HCT116 (cell line): ENCODE results near the gene PRAMEF12. TPM values are rescaled to one million over a fixed set of nuclear protein-coding genes. Genes with fewer than 3 reads are reported as not detected.

Source experiments
- ATAC-seq: fragments of 200-7000 bp; cut with Tn5 transposase; 2 replicates; pipeline ENCODE4 v1.9.1; 2020; ENCODE audit warnings: mild to moderate bottlenecking, moderate library complexity
- BruUV-seq: library from RNA; stranded (reverse); fragments of 400-500 nt; replicated peaks from 2 replicates; lab custom pipeline; 2021; lab: Mats Ljungman, UMichigan
- CTCF ChIA-PET: fragments of 300-600 bp; sonication (Branson Sonifier 250); formaldehyde crosslinking; loops from one replicate; lab custom pipeline; 2021; ENCODE audit warnings: antibody characterized with exemption; lab: Charles Lee
- POLR2A ChIA-PET: fragments of 300-600, 350-600 bp; sonication (Branson Sonifier 250); formaldehyde crosslinking; loops from one replicate; lab custom pipeline; 2021; ENCODE audit warnings: antibody characterized with exemption; lab: Charles Lee
- RAD21 ChIA-PET, 2 experiments: fragments of 300-600 bp; sonication (Branson Sonifier 250); formaldehyde crosslinking; loops; one replicate each; lab custom pipeline; 2023; ENCODE audit warnings: low total read pairs in 2 of 2; ENCODE audit not compliant: uncharacterized antibody in 2 of 2, unreplicated experiment in 2 of 2, low non-redundant PET in 1 of 2; lab: Charles Lee
- DNase-seq: peaks from one replicate; pipeline ENCODE4 v3.0.0-alpha.2; 2010; ENCODE audit warnings: low read depth, low spot score
- H2AFZ ChIP-seq: fragments of 200-600 bp; shearing (Covaris generic), sonication (generic); 2 replicates; pipeline ENCODE4 v1.6.1; 2017; ENCODE audit warnings: low read depth, mixed run types, mixed read lengths, antibody characterized with exemption, low read length; ENCODE audit not compliant: poor library complexity, severe bottlenecking
- H3K27ac ChIP-seq: 2 replicates; pipeline ENCODE4 v1.5.1; 2012; ENCODE audit warnings: low read depth, low read length
- H3K27me3 ChIP-seq: fragments of 200-600 bp; sonication (generic); 2 replicates; pipeline ENCODE4 v1.6.1; 2016; ENCODE audit warnings: mixed run types, low read length, mixed read lengths; ENCODE audit not compliant: insufficient read depth
- H3K36me3 ChIP-seq, 2 experiments: fragments of 200-500 bp in 1 of 2; fragments of 200-600 bp in 1 of 2; sonication (Bioruptor generic) in 1 of 2; sonication (generic) in 1 of 2; 2 replicates each; pipeline versions ENCODE4 v1.5.1 to v1.6.1; 2014 to 2016; ENCODE audit warnings: low read length in 2 of 2, inconsistent platforms in 1 of 2, mixed read lengths in 1 of 2, mixed run types in 1 of 2; ENCODE audit not compliant: insufficient read depth in 2 of 2, control insufficient read depth in 1 of 2
- H3K4me1 ChIP-seq, 2 experiments: fragments of 200-600 bp in 1 of 2; sonication (generic) in 1 of 2; 2 replicates each; pipeline versions ENCODE4 v1.5.1 to v1.6.1; 2012 to 2017; ENCODE audit warnings: low read length in 2 of 2, inconsistent platforms in 1 of 2, mild to moderate bottlenecking in 1 of 2, mixed read lengths in 1 of 2, mixed run types in 1 of 2, moderate library complexity in 1 of 2; ENCODE audit not compliant: insufficient read depth in 2 of 2, control insufficient read depth in 1 of 2
- H3K4me2 ChIP-seq: fragments of 200-600 bp; sonication (generic); 2 replicates; pipeline ENCODE4 v1.6.1; 2017; ENCODE audit warnings: mixed run types, low read length, mixed read lengths
- H3K4me3 ChIP-seq, 2 experiments: fragments of 200-600 bp in 1 of 2; sonication (generic) in 1 of 2; replicated peaks in 1 of 2; 2 replicates each; pipeline ENCODE4 v1.5.1; 2011 to 2016; ENCODE audit warnings: low read length in 2 of 2, control low read depth in 1 of 2, low read depth in 1 of 2, mild to moderate bottlenecking in 1 of 2, mixed read lengths in 1 of 2, mixed run types in 1 of 2
- H3K79me2 ChIP-seq: fragments of 200-600 bp; sonication (generic); 2 replicates; pipeline ENCODE4 v1.6.1; 2017; ENCODE audit warnings: mild to moderate bottlenecking, mixed run types, low read length, moderate library complexity, mixed read lengths; ENCODE audit not compliant: insufficient read depth
- H3K9ac ChIP-seq: fragments of 200-600 bp; sonication (generic); 2 replicates; pipeline ENCODE4 v1.6.1; 2016; ENCODE audit warnings: low read length, mixed read lengths
- H3K9me2 ChIP-seq: fragments of 200-600 bp; sonication (generic), shearing (Covaris generic); 2 replicates; pipeline ENCODE4 v1.6.1; 2017; ENCODE audit warnings: mixed run types, mild to moderate bottlenecking, moderate library complexity; ENCODE audit not compliant: insufficient read depth
- H3K9me3 ChIP-seq, 2 experiments: fragments of 200-500 bp in 1 of 2; fragments of 200-600 bp in 1 of 2; sonication (Bioruptor generic) in 1 of 2; sonication (generic) in 1 of 2; 2 replicates each; pipeline ENCODE4 v1.6.1; 2014 to 2017; ENCODE audit warnings: low read length in 2 of 2, mixed read lengths in 2 of 2, inconsistent platforms in 1 of 2, low read depth in 1 of 2, mild to moderate bottlenecking in 1 of 2, mixed run types in 1 of 2, moderate library complexity in 1 of 2; ENCODE audit not compliant: control insufficient read depth in 1 of 2, insufficient read depth in 1 of 2
- H4K20me1 ChIP-seq: fragments of 200-600 bp; sonication (generic), shearing (Covaris generic); 2 replicates; pipeline ENCODE4 v1.6.1; 2017; ENCODE audit warnings: mixed run types, mild to moderate bottlenecking, moderate library complexity; ENCODE audit not compliant: insufficient read depth
- CTCF ChIP-seq, 3 experiments: fragments of 200-600 bp in 1 of 3; sonication (generic) in 1 of 3; IDR thresholded peaks in 2 of 3; conservative IDR thresholded peaks in 1 of 3; 2 replicates each; pipeline ENCODE4 v1.5.1; 2012 to 2017; ENCODE audit warnings: low read depth in 2 of 3, low read length in 2 of 3, antibody characterized with exemption in 1 of 3, borderline replicate concordance in 1 of 3, control low read depth in 1 of 3, mild to moderate bottlenecking in 1 of 3, mixed read lengths in 1 of 3, mixed run types in 1 of 3, moderate library complexity in 1 of 3; ENCODE audit not compliant: insufficient read depth in 1 of 3
- EZH2 ChIP-seq: fragments of 200-600 bp; sonication (generic); IDR thresholded peaks from 2 replicates; pipeline ENCODE4 v1.6.1; 2017; ENCODE audit warnings: antibody characterized with exemption, mixed run types
- FOSL1 ChIP-seq: IDR thresholded peaks from 2 replicates; pipeline ENCODE4 v1.6.1; 2012; ENCODE audit warnings: low read depth
- POLR2AphosphoS5 ChIP-seq: IDR thresholded peaks from 2 replicates; pipeline ENCODE4 v1.6.1; 2011; ENCODE audit warnings: mild to moderate bottlenecking, low read depth, low read length, moderate library complexity
- REST ChIP-seq: IDR thresholded peaks from 2 replicates; pipeline ENCODE4 v1.6.1; 2012; ENCODE audit warnings: low read depth
- intact Hi-C: fragments of 100-400 bp; cut with micrococcal nuclease; formaldehyde crosslinking; loops from 2 replicates; pipeline ENCODE4 v1.10.0; 2022
- total RNA-seq: library from RNA; stranded (reverse); gene quantifications from one replicate; pipeline ENCODE4 v1.2.1, GENCODE V29; 2021; ENCODE audit not compliant: unreplicated experiment
- TF ChIP-seq, protein P1 (sequence below): IDR thresholded peaks from 2 replicates; pipeline ENCODE4 v1.6.1; 2012

The PRAMEF12 gene
- total RNA-seq, 1 experiment from 2014 or later, result not detected

GRCh38 chr1:12778061-12778460 is 4.5 kb downstream of the PRAMEF12 start:
- H3K9ac ChIP-seq, result no peak overlapping the region
- no peaks in the 10 kb centered on the region for H3K36me3 ChIP-seq
- H2AFZ ChIP-seq, result no peak overlapping the region
- H3K9me2 ChIP-seq, result no peaks in the 10 kb centered on the region
- H3K4me2 ChIP-seq, result no peak overlapping the region
- POLR2A ChIA-PET, result no interaction called here
- no peaks in the 10 kb centered on the region for H3K79me2 ChIP-seq
- H3K27me3 ChIP-seq, result no peaks in the 10 kb centered on the region
- CTCF ChIA-PET, result no interaction called here
- intact Hi-C loops, result loop anchor here (5.0 to 10.0 kb wide), 2 partner anchors 466 to 503 kb away; no protein-coding TSS in a partner anchor
- no peaks in the 10 kb centered on the region for H3K9me3 ChIP-seq
- RAD21 ChIA-PET, result no interaction called here
- ATAC-seq (no peak), DNase-seq (no peak)
- no peak overlapping the region for H3K27ac ChIP-seq
- H3K4me1 ChIP-seq, result no peaks in the 10 kb centered on the region
- H4K20me1 ChIP-seq, result no peaks in the 10 kb centered on the region
- BruUV-seq, result no TSS peak
- no peak for TF ChIP-seq EZH2
- TF ChIP-seq, all 23 proteins: peak for 0
- H3K4me3 ChIP-seq, result no peak overlapping the region

DNA sequence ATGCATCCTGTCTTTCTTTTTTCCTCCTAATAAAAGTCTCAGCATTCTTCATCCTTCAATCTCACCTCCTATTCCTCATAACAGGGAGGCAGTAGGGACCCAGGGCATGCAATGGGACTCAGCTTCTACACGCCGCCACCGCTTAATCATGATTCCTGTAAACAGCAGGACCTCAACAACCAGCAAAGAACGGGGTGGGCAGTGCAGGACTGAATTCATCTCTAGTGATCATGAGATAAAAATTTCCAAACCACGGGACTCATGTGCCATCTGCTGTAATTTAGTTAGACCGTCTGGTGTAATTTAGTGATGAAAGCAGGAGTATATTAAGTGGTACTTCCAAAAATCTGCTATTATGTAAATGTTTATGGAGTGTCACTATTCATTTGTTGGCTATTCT is 5.4 kb downstream of the PRAMEF12 start:
- H2AFZ ChIP-seq, result no peak overlapping the region
- ChIA-PET POLR2A (no interaction called here), RAD21 (no interaction called here), CTCF (no interaction called here)
- DNase-seq (no peak), ATAC-seq (no peak)
- no peak overlapping the region for H3K27ac ChIP-seq
- no peaks in the 10 kb centered on the region for H3K4me1 ChIP-seq
- no TSS peak for BruUV-seq
- H4K20me1 ChIP-seq, result no peaks in the 10 kb centered on the region
- H3K9ac ChIP-seq, result no peak overlapping the region
- no peak overlapping the region for H3K4me3 ChIP-seq
- H3K4me2 ChIP-seq, result no peak overlapping the region
- no peaks in the 10 kb centered on the region for H3K79me2 ChIP-seq
- TF ChIP-seq EZH2 (no peak), FOSL1 (no peak), CTCF (IDR thresholded peaks at IDR 0.05 in 2 of 3, conservative IDR thresholded peaks at IDR 0.05 in 1 of 3; ENCODE audit: borderline replicate concordance in 1 of 3, insufficient read depth in 1 of 3, low read depth in 2 of 3, low read length in 2 of 3) (no peak), REST (no peak), POLR2AphosphoS5 (no peak)
- TF ChIP-seq, protein P1, sequence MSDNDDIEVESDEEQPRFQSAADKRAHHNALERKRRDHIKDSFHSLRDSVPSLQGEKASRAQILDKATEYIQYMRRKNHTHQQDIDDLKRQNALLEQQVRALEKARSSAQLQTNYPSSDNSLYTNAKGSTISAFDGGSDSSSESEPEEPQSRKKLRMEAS, result no peak
- no peaks in the 10 kb centered on the region for H3K9me2 ChIP-seq
- no peaks in the 10 kb centered on the region for H3K36me3 ChIP-seq
- intact Hi-C loops, result loop anchor here (5.0 to 10.0 kb wide), 2 partner anchors 467 to 504 kb away; no protein-coding TSS in a partner anchor
- H3K9me3 ChIP-seq, result no peaks in the 10 kb centered on the region
- H3K27me3 ChIP-seq, result no peaks in the 10 kb centered on the region
